Stimulated activated CD8-positive, alpha-beta memory T cell treated with anti-CD3 and anti-CD28 coated beads, Interleukin-7, amount 100 ng/mL, for 48 hours (primary cell): ENCODE measurements around the gene EBF4.
"Not testable (repeated sequence)": the region's sequence is repeated elsewhere in the genome, so short reads cannot be mapped to it uniquely, and the experiment has no call there.

Experiments
- DNase-seq, 2 donors: peaks; one replicate each; pipeline ENCODE4 v3.0.0-alpha.2; 2020; ENCODE audit warnings: low read depth in 1 of 2; ENCODE audit errors: extremely low read depth in 1 of 2

The EBF4 gene

DNA sequence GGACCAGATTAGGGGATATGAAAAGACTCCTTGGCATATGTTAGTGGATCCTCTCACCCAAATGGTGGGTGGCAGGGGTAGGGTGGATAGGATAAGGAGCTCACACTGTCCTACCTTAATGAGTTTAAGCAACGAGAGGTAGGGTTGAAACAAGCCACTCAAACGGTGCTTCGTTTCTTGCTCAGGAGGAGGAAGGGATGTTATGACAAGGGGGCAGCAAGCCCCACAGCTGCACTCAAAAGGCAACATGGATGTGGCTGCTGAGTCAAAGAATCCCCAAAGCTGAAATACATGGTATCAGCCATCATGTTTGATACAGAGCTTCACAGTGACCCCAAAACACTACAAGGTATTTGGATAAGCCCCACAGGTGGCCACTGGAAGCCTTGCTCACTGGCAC lies 20.1 kb upstream of the EBF4 start:
- no peak for DNase-seq

DNA sequence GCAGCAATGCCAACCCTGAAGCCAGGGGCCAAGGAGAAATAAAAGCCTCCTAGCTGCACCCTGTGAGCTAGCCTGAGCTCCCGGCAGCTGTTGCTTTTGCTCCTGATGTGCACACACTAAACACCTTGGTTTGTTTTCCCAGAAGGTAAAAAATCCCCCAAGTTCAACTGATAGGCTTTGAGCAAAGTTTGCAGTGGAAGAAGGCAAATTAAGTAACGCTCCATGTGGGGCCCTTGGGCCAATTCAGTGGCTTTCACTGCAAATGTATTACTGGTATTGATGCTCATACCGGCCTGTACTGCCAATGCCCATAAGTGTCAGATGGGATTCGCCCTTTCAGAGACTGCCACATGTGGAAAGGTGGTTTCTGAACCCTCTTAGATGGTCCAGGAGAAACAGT lies 19.1 kb upstream of the EBF4 start:
- DNase-seq = no peak

GRCh38 chr20:2680046-2680445 lies 12.5 kb upstream of the EBF4 start:
- no peak for DNase-seq

DNA sequence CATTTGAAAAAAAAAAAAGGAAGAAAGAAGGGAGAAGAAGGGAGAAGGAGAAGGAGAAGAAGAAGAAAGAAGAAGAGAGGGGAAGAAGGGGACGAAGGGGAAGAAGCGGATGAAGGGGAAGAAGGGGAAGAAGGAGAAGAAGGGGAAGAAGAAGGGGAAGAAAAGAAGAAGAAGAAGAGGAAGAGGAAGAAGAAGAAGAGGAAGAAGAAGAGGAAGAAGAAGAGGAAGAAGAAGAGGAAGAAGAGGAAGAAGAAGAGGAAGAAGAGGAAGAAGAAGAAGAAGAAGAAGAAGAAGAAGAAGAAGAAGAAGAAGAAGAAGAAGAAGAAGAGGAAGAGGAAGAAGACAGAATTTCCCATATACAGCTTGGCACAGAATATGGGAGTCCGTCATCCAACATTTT lies 10.5 kb upstream of the EBF4 start:
- not testable (repeated sequence) for DNase-seq

DNA sequence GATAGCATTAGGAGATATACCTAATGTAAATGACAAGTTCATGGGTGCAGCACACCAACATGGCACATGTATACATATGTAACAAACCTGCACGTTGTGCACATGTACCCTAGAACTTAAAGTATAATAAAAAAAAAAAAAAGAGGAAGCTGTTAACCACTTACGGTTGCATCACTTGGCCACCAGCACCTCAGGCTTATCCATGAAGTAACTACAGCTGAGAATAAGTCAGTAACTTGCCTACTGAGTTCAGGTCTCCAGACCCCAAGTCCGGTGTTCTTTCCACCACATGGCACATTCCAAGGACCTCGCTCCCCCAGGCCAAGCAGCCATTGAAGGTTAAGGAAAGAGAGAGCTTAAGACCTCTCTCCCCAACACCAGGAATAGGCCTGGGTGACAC lies 7.8 kb upstream of the EBF4 start:
- DNase-seq = not testable (repeated sequence)

DNA sequence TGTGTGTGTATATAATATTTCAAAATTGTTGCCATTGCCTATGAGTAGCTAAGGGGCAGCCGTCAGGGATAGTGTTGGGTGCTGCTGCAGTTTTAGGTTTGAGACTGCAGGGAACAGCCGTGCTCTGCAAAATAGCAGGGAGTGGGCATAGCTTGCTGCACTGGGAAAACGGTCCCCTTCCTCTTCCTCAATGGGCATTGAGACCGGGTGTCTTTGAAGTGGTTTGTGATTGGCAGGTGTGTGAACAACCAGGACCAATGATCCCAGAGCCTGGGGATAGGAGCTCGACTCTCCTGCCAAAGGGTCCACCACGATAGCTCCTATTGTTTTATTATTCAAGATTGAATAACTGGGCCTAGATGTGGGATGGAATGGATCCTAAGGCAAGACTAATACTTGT lies 5.1 kb upstream of the EBF4 start:
- DNase-seq = no peak

DNA sequence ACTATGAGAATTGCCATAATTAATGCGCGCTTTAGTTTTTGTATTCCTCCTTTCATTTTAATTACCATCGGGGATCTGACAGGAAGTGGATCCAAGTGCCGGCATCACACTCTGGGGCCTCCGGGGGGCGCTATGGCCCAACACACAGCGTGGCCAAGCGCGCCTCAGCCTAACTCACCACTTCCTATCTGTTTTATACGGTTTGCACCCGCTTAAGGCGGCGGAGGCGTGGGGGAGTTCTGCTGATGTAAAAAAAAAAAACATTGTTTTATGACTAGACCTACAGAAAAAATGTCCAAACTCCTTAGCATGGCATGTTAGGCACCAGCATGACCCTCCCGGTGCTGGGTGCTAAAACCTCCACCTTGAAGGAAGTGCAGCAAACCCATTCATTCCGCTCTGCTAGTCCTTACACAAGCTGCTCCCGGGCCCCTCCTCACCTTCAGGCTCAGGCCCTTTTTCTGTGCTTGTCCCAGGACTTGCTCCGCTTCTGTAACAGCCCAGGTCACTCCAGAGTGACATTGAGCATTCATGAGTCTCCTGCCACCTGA lies 4.5 kb upstream of the EBF4 start:
- DNase-seq = peak; percentile 57 to 63

GRCh38 chr20:2690213-2690612 lies 2.4 kb upstream of the EBF4 start:
- DNase-seq = no peak

DNA sequence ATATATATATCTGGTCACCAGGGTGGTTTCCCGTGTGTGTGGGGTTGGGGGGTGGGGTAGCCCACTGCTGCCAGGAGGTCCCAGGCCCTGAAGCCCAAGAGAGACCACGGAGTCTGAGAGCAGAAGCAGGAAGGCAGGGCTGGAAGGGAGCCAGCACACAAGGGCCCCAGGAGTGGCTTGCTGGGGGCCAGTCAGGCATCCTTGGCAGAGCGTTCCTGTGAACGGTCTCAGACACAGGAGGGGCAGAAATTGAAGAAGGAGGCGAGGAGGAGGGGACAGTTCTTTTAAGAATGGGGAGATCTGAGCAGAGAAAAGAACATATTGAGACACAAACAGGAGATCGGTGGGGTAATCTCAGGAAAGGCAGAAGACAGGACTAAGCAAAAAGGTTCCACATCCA lies 1.9 kb upstream of the EBF4 start:
- no peak for DNase-seq

GRCh38 chr20:2691127-2691526 lies 1.5 kb upstream of the EBF4 start:
- no peak for DNase-seq

GRCh38 chr20:2691663-2692035 lies 931 bp upstream of the EBF4 start:
- DNase-seq = no peak

- no peak for DNase-seq
These were observed 306 bp downstream of the EBF4 start for GRCh38 chr20:2692886-2693285.

- no peak for DNase-seq
These were observed 867 bp downstream of the EBF4 start for GRCh38 chr20:2693286-2694007.

DNA sequence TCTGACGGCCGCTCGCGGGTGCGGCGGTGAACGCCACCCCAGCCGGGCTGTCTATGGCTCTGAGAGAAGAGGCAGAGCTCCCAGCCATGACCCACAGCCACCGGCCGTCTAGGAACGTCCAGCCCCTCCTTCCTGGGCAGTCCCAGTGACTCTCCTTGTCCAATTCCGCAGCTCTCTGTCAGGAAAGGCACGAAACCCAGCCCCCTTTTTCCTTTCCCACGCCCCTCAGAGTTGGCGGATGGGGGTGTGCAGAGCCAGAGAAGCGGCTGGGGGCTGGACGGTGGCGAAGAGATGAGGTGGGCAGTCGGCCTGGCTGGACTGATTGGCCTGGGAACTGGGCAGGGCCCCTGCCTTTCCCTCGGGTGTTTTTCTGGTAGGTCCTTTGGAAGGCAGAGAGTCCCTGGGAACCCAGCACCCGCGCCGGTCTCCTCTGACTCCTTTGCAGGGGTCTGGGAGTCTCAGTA lies 1.5 kb downstream of the EBF4 start:
- DNase-seq = no peak

GRCh38 chr20:2694519-2694918 lies 1.9 kb downstream of the EBF4 start:
- no peak for DNase-seq

DNA sequence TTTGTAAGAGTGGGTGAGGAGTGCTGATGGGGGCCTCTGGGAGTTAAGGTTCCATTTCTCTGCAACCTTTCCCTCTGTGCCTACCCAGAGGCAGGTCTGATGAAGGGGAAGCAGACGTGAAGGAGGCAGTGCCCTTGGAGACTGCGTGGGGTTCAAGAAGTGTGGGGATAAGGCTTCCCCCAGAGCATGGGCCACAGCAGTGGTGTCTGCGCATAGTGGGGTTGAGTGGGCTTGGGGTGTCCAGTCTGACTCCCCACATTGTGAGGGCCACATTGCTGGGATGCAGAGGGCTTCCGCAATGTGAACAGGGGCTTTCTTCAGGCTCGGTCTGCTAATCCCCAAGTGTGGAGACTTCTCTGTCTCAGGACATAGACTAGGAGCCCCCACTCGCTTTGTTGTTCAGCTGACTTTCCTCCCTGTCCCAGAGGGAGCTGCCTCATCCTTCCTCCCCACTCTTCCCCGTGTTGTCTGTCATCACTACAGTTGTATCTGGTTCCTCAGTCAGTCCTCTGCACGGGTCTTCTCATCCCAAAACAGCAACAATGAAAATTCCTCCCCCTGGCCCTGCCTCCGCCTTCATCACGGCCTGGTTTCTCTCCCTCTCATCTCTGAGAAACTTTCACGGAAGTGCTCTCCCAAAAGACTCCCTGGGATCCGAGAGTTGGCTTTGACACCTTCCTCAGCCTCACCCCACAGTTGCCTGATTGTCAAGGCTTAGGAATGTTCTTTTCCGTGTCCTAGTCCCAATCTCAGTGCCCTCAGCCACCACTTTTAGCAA lies 2.8 kb downstream of the EBF4 start:
- no peak for DNase-seq

GRCh38 chr20:2695984-2696525 lies 3.5 kb downstream of the EBF4 start:
- not testable (repeated sequence) for DNase-seq

DNA sequence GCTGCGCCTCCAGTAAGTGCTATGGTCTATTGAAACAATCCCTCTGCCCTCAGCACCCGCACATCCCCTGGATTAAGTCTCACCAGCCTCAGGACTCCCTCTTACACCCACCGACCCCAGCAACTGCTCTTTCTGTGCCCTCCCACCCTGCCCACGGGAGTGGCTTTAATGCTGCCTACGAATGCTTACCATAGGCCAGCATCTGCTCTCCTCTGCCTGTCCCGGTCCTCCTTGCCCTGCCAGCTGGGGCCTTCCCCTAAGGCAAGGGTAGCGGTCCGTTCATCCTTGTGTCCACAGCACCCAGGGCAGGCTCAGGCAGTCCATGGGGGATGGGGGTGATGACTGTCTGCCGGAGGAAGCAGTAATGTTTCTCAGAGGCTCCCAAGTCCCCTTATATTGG lies 4.1 kb downstream of the EBF4 start:
- DNase-seq = no peak

GRCh38 chr20:2697768-2698167 lies 5.2 kb downstream of the EBF4 start:
- DNase-seq = no peak

DNA sequence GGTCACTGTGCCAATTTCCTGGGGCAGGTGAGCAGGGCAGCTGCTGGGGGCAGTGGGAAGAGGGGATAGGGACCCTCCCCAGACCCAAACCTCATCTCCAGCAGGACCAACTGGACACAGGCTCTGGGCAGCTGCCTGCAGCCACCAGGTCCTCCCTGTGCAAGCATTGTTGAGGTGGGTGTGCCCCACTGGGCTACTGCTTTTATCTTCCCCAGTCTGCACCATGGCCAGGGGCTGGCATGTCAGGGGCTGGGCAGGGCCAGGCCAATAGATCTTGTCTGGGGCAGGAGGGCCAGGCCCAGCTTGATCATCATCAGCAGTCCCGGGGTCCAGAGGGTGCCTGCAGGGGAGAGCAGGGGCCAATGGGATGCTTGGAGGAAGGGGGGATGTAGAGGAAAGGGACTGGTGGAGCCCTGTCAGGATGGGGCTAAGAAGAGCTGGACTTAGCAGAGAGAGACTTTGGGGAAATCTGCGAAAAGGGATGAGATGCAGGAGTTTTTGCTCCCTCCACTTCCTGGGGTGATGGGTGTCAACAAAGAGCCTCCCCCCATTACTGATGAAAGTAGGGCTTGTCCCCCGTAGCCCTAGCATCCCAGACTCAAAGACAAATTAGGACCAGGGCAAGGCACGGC lies 5.7 kb downstream of the EBF4 start:
- DNase-seq = no peak

DNA sequence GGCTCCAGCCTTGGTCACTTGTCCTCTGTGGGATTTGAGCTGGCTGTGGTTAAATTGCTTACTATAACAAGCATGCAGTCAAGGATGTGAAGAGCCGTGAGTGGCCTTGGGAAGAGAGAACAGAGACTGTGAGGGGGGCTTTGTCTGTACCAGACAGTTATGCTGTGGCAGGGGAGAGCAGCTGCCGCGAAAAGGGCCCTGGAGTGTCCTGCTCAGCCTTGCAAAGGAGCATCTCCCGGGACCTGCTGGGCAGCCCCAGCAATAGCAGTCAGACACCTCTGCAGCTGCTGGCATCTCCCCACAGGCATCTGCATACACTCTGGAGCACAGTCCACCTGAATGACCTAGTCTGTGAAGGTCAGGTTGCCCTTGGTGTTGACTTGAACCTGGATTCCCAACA lies 6.3 kb downstream of the EBF4 start:
- DNase-seq = no peak
